PFSK-1 (cell line): ENCODE data around the gene TMEM138.

Experiments used
- FOXP2 ChIP-seq: optimal IDR thresholded peaks from 2 replicates; pipeline ENCODE3; 2011; ENCODE audit warnings: borderline replicate concordance, control low read depth, inconsistent platforms; ENCODE audit not compliant: insufficient read depth; ENCODE audit errors: extremely low read length, extremely low read depth
- POLR2AphosphoS5 ChIP-seq: IDR thresholded peaks from 2 replicates; pipeline ENCODE4 v1.6.1; 2012; ENCODE audit warnings: low read depth, mild to moderate bottlenecking, control low read depth, low read length, moderate library complexity
- SIN3A ChIP-seq: IDR thresholded peaks from 2 replicates; pipeline ENCODE4 v1.6.1; 2012; ENCODE audit warnings: mild to moderate bottlenecking, low read length, moderate library complexity, borderline replicate concordance; ENCODE audit not compliant: insufficient read depth
- TAF1 ChIP-seq: IDR thresholded peaks from 2 replicates; pipeline ENCODE4 v1.6.1; 2012; ENCODE audit warnings: low read length, control low read depth, borderline replicate concordance; ENCODE audit not compliant: insufficient read depth
- TF ChIP-seq, protein P1 (sequence below), 2 experiments: IDR thresholded peaks; 2 replicates each; pipeline versions ENCODE4 v1.6.1 to v1.8.0; 2011 to 2012; ENCODE audit warnings: low read depth in 2 of 2, low read length in 2 of 2, control low read depth in 1 of 2, inconsistent platforms in 1 of 2, mild to moderate bottlenecking in 1 of 2, moderate library complexity in 1 of 2; ENCODE audit not compliant: insufficient read depth in 1 of 2

TMEM138 gene

DNA sequence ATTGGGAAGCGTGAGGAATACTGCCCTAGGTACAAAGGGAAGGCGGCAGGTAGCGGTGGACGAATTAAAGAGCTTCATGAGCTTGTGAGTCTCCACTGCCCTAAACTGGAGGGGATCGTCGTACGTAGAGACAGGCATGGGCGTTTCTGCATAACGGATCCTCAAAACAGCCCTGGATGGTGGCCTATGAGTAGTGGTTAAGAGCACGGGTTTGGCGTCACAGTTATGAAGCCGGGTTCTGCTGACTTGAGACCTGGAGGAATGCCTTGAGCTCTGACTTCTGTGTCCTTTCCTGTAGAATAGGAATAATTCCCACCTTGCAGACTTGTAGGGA, 335 bp downstream of the TMEM138 start:
- no peak for TF ChIP-seq FOXP2
- TF ChIP-seq POLR2AphosphoS5: no peak
- TF ChIP-seq TAF1: no peak
- no peak for TF ChIP-seq SIN3A
- TF ChIP-seq, protein P1, sequence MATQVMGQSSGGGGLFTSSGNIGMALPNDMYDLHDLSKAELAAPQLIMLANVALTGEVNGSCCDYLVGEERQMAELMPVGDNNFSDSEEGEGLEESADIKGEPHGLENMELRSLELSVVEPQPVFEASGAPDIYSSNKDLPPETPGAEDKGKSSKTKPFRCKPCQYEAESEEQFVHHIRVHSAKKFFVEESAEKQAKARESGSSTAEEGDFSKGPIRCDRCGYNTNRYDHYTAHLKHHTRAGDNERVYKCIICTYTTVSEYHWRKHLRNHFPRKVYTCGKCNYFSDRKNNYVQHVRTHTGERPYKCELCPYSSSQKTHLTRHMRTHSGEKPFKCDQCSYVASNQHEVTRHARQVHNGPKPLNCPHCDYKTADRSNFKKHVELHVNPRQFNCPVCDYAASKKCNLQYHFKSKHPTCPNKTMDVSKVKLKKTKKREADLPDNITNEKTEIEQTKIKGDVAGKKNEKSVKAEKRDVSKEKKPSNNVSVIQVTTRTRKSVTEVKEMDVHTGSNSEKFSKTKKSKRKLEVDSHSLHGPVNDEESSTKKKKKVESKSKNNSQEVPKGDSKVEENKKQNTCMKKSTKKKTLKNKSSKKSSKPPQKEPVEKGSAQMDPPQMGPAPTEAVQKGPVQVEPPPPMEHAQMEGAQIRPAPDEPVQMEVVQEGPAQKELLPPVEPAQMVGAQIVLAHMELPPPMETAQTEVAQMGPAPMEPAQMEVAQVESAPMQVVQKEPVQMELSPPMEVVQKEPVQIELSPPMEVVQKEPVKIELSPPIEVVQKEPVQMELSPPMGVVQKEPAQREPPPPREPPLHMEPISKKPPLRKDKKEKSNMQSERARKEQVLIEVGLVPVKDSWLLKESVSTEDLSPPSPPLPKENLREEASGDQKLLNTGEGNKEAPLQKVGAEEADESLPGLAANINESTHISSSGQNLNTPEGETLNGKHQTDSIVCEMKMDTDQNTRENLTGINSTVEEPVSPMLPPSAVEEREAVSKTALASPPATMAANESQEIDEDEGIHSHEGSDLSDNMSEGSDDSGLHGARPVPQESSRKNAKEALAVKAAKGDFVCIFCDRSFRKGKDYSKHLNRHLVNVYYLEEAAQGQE (IDR thresholded peaks at IDR 0.05; ENCODE audit: insufficient read depth in 1 of 2, low read depth in 2 of 2, low read length in 2 of 2): no peak

DNA sequence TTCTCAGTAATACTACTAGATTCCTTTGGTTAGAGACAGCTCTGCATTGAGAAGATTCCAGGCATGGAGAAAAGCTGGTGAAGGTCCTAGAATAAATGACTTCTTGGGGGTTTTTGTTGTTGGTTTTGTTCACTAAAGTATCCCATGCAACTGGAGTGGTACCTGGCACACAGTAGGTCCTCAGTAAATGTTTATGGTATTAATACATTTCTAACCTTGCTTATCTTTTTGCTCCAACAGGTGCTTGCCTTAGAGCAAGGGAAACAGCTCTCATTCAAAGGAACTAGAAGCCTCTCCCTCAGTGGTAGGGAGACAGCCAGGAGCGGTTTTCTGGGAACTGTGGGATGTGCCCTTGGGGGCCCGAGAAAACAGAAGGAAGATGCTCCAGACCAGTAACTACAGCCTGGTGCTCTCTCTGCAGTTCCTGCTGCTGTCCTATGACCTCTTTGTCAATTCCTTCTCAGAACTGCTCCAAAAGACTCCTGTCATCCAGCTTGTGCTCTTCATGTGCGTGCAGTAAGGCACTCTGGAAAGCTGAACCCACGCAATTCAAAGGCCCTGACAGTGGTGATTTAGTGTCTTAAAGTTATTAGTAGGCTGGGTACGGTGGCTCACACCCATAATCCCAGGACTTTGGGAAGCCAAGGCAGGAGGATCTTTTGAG, 2.0 kb downstream of the TMEM138 start:
- TF ChIP-seq POLR2AphosphoS5 (no peak), SIN3A (no peak), FOXP2 (no peak), TAF1 (no peak)
- TF ChIP-seq, protein P1 (IDR thresholded peaks at IDR 0.05; ENCODE audit: insufficient read depth in 1 of 2, low read depth in 2 of 2, low read length in 2 of 2): no peak

DNA sequence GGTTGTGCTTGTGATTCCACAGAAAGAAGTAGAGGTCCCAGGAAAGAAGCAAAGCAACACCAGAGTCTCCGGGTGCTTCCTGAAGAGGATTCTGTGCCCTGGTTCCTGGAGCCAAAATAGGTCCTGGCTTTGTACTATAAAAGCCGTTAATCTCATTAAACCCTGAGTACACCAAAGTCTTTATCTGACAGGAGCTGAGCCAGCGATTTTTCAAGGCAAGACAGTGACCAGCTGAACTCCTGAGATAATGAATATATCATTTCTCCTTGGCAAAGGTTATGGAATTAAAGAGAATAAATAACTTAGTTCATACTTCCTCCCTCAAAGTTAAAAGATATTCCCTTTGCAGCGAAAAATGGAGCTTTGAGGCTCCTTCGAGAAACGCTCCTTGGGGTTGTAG, 5.2 kb downstream of the TMEM138 start:
- TF ChIP-seq SIN3A (no peak), FOXP2 (no peak), TAF1 (no peak), POLR2AphosphoS5 (no peak)
- TF ChIP-seq, protein P1 (IDR thresholded peaks at IDR 0.05; ENCODE audit: insufficient read depth in 1 of 2, low read depth in 2 of 2, low read length in 2 of 2): no peak

DNA sequence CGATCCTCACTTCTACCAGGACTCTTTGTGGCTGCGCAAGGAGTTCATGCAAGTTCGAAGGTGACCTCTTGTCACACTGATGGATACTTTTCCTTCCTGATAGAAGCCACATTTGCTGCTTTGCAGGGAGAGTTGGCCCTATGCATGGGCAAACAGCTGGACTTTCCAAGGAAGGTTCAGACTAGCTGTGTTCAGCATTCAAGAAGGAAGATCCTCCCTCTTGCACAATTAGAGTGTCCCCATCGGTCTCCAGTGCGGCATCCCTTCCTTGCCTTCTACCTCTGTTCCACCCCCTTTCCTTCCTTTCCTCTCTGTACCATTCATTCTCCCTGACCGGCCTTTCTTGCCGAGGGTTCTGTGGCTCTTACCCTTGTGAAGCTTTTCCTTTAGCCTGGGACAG, 6.5 kb downstream of the TMEM138 start:
- no peak for TF ChIP-seq FOXP2
- no peak for TF ChIP-seq SIN3A
- TF ChIP-seq TAF1: no peak
- no peak for TF ChIP-seq POLR2AphosphoS5
- TF ChIP-seq, protein P1 (IDR thresholded peaks at IDR 0.05; ENCODE audit: insufficient read depth in 1 of 2, low read depth in 2 of 2, low read length in 2 of 2): no peak
